Measurements from ENCODE around the gene APRT. TPM values are rescaled to one million over a fixed set of nuclear protein-coding genes. Genes with fewer than 3 reads are reported as not detected.

Gene APRT
- total and polyA plus RNA-seq, 9 of the 15 experiments (the other 6 are each of a cell fraction or from before 2014, with no cell fraction given), result 41.7 to 409 (median 146) TPM

DNA sequence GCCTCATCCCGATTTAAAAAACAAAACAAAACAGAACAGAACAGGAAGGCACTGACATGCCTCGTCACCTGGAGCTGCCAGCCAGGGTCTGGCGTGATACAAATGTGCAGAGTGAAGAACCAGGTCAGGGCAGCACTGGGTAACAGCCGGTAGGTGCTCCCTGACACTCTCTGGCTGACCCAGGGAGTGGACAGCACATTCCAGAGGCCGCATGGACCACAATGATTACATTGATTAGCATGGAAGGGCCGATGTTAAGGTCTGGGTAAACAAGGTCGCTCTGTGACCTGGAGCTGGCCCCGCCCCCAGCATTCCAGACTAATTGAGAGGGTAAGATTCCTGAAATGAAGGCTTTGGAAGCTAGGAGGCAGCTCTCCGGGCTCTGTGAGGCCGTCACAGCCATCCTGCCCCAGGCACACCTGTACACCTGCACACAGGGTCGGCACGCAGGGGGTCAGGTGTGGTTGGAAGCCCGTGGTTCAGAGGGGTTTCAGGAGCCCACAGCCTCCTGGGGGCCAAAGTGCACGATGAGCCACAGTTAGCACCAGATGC lies 48.1 kb downstream of the APRT start (continued):
- TF ChIP-seq, protein P1, sequence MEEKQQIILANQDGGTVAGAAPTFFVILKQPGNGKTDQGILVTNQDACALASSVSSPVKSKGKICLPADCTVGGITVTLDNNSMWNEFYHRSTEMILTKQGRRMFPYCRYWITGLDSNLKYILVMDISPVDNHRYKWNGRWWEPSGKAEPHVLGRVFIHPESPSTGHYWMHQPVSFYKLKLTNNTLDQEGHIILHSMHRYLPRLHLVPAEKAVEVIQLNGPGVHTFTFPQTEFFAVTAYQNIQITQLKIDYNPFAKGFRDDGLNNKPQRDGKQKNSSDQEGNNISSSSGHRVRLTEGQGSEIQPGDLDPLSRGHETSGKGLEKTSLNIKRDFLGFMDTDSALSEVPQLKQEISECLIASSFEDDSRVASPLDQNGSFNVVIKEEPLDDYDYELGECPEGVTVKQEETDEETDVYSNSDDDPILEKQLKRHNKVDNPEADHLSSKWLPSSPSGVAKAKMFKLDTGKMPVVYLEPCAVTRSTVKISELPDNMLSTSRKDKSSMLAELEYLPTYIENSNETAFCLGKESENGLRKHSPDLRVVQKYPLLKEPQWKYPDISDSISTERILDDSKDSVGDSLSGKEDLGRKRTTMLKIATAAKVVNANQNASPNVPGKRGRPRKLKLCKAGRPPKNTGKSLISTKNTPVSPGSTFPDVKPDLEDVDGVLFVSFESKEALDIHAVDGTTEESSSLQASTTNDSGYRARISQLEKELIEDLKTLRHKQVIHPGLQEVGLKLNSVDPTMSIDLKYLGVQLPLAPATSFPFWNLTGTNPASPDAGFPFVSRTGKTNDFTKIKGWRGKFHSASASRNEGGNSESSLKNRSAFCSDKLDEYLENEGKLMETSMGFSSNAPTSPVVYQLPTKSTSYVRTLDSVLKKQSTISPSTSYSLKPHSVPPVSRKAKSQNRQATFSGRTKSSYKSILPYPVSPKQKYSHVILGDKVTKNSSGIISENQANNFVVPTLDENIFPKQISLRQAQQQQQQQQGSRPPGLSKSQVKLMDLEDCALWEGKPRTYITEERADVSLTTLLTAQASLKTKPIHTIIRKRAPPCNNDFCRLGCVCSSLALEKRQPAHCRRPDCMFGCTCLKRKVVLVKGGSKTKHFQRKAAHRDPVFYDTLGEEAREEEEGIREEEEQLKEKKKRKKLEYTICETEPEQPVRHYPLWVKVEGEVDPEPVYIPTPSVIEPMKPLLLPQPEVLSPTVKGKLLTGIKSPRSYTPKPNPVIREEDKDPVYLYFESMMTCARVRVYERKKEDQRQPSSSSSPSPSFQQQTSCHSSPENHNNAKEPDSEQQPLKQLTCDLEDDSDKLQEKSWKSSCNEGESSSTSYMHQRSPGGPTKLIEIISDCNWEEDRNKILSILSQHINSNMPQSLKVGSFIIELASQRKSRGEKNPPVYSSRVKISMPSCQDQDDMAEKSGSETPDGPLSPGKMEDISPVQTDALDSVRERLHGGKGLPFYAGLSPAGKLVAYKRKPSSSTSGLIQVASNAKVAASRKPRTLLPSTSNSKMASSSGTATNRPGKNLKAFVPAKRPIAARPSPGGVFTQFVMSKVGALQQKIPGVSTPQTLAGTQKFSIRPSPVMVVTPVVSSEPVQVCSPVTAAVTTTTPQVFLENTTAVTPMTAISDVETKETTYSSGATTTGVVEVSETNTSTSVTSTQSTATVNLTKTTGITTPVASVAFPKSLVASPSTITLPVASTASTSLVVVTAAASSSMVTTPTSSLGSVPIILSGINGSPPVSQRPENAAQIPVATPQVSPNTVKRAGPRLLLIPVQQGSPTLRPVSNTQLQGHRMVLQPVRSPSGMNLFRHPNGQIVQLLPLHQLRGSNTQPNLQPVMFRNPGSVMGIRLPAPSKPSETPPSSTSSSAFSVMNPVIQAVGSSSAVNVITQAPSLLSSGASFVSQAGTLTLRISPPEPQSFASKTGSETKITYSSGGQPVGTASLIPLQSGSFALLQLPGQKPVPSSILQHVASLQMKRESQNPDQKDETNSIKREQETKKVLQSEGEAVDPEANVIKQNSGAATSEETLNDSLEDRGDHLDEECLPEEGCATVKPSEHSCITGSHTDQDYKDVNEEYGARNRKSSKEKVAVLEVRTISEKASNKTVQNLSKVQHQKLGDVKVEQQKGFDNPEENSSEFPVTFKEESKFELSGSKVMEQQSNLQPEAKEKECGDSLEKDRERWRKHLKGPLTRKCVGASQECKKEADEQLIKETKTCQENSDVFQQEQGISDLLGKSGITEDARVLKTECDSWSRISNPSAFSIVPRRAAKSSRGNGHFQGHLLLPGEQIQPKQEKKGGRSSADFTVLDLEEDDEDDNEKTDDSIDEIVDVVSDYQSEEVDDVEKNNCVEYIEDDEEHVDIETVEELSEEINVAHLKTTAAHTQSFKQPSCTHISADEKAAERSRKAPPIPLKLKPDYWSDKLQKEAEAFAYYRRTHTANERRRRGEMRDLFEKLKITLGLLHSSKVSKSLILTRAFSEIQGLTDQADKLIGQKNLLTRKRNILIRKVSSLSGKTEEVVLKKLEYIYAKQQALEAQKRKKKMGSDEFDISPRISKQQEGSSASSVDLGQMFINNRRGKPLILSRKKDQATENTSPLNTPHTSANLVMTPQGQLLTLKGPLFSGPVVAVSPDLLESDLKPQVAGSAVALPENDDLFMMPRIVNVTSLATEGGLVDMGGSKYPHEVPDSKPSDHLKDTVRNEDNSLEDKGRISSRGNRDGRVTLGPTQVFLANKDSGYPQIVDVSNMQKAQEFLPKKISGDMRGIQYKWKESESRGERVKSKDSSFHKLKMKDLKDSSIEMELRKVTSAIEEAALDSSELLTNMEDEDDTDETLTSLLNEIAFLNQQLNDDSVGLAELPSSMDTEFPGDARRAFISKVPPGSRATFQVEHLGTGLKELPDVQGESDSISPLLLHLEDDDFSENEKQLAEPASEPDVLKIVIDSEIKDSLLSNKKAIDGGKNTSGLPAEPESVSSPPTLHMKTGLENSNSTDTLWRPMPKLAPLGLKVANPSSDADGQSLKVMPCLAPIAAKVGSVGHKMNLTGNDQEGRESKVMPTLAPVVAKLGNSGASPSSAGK (IDR thresholded peaks at IDR 0.05), result no peak
- TF ChIP-seq XRCC3 (IDR thresholded peaks at IDR 0.05) (no peak), POLR3G (IDR thresholded peaks at IDR 0.05; ENCODE audit: extremely low read depth, insufficient read length, insufficient replicate concordance) (no peak), CSDE1 (IDR thresholded peaks at IDR 0.05) (no peak), CHD2 (IDR thresholded peaks at IDR 0.05; ENCODE audit: low read depth, low read length) (no peak), ZNF232 (CRISPR knock-in tag; IDR thresholded peaks at IDR 0.05) (no peak), WHSC1 (IDR thresholded peaks at IDR 0.05; ENCODE audit: low read length) (no peak), BHLHE40 (IDR thresholded peaks at IDR 0.05; ENCODE audit: low read length) (peak; percentile 29; the same call in 1 of the 2 replicates), MTA2 (IDR thresholded peaks at IDR 0.05; ENCODE audit: low read depth) (peak; percentile 32; the same call in 1 of the 2 replicates), POLR2G (IDR thresholded peaks at IDR 0.05; ENCODE audit: low read depth, low read length) (peak; percentile 68), HDAC8 (tag; IDR thresholded peaks at IDR 0.05) (no peak), MYNN (IDR thresholded peaks at IDR 0.05) (no peak), MYNN (CRISPR knock-in tag; IDR thresholded peaks at IDR 0.05) (no peak), ZNF282 (CRISPR knock-in tag; IDR thresholded peaks at IDR 0.05) (no peak), ATF7 (IDR thresholded peaks at IDR 0.05) (no peak), MCM3 (IDR thresholded peaks at IDR 0.05) (no peak)
- TF ChIP-seq, protein P2, sequence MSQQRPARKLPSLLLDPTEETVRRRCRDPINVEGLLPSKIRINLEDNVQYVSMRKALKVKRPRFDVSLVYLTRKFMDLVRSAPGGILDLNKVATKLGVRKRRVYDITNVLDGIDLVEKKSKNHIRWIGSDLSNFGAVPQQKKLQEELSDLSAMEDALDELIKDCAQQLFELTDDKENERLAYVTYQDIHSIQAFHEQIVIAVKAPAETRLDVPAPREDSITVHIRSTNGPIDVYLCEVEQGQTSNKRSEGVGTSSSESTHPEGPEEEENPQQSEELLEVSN (IDR thresholded peaks at IDR 0.05; ENCODE audit: borderline replicate concordance in 1 of 2, extremely low read depth in 1 of 2, insufficient read depth in 1 of 2, insufficient read length in 1 of 2, low read depth in 1 of 2, low read length in 1 of 2, poor library complexity in 1 of 2, severe bottlenecking in 1 of 2), result no peak
